Stimulated activated CD8-positive, alpha-beta memory T cell treated with anti-CD3 and anti-CD28 coated beads, Interleukin-12 subunit alpha, Interleukin-12 subunit beta, amount 100 ng/mL, for 4 hours (primary cell): ENCODE measurements around the gene GMDS.

Source experiments
- DNase-seq: peaks from one replicate; pipeline ENCODE4 v3.0.0-alpha.2; 2020; ENCODE audit warnings: low read depth

The GMDS gene

GRCh38 chr6:1612974-1613306 is 632.5 kb downstream of the GMDS start:
- DNase-seq: no peak

DNA sequence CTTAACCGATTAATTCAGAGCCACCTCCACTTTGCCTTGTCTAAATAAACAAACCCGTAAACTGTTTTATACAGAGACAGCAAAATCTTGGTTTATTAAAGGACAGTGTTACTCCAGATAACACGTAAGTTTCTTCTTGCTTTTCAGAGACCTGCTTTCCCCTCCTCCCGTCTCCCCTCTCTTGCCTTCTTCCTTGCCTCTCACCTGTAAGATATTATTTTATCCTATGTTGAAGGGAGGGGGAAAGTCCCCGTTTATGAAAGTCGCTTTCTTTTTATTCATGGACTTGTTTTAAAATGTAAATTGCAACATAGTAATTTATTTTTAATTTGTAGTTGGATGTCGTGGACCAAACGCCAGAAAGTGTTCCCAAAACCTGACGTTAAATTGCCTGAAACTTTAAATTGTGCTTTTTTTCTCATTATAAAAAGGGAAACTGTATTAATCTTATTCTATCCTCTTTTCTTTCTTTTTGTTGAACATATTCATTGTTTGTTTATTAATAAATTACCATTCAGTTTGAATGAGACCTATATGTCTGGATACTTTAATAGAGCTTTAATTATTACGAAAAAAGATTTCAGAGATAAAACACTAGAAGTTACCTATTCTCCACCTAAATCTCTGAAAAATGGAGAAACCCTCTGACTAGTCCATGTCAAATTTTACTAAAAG is 633.0 kb downstream of the GMDS start:
- no peak for DNase-seq

GRCh38 chr6:1611572-1612298 is 633.7 kb downstream of the GMDS start:
- DNase-seq: no peak

DNA sequence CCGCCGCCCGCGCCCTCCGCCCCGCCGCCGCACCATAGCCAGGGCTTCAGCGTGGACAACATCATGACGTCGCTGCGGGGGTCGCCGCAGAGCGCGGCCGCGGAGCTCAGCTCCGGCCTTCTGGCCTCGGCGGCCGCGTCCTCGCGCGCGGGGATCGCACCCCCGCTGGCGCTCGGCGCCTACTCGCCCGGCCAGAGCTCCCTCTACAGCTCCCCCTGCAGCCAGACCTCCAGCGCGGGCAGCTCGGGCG is 634.2 kb downstream of the GMDS start:
- DNase-seq: no peak

DNA sequence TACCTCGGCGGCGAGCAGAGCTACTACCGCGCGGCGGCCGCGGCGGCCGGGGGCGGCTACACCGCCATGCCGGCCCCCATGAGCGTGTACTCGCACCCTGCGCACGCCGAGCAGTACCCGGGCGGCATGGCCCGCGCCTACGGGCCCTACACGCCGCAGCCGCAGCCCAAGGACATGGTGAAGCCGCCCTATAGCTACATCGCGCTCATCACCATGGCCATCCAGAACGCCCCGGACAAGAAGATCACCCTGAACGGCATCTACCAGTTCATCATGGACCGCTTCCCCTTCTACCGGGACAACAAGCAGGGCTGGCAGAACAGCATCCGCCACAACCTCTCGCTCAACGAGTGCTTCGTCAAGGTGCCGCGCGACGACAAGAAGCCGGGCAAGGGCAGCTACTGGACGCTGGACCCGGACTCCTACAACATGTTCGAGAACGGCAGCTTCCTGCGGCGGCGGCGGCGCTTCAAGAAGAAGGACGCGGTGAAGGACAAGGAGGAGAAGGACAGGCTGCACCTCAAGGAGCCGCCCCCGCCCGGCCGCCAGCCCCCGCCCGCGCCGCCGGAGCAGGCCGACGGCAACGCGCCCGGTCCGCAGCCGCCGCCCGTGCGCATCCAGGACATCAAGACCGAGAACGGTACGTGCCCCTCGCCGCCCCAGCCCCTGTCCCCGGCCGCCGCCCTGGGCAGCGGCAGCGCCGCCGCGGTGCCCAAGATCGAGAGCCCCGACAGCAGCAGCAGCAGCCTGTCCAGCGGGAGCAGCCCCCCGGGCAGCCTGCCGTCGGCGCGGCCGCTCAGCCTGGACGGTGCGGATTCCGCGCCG is 634.7 kb downstream of the GMDS start:
- no peak for DNase-seq

GRCh38 chr6:1609648-1610496 is 635.5 kb downstream of the GMDS start, which contains the start of gene FOXC1:
Gene FOXC1, plus strand, starts transcription at chr6:1609915. Its CDS starts 531 bp downstream, at chr6:1610446.
- DNase-seq: no peak

- no peak for DNase-seq
Measured at GRCh38 chr6:1609041-1609647, 636.3 kb downstream of the GMDS start.

DNA sequence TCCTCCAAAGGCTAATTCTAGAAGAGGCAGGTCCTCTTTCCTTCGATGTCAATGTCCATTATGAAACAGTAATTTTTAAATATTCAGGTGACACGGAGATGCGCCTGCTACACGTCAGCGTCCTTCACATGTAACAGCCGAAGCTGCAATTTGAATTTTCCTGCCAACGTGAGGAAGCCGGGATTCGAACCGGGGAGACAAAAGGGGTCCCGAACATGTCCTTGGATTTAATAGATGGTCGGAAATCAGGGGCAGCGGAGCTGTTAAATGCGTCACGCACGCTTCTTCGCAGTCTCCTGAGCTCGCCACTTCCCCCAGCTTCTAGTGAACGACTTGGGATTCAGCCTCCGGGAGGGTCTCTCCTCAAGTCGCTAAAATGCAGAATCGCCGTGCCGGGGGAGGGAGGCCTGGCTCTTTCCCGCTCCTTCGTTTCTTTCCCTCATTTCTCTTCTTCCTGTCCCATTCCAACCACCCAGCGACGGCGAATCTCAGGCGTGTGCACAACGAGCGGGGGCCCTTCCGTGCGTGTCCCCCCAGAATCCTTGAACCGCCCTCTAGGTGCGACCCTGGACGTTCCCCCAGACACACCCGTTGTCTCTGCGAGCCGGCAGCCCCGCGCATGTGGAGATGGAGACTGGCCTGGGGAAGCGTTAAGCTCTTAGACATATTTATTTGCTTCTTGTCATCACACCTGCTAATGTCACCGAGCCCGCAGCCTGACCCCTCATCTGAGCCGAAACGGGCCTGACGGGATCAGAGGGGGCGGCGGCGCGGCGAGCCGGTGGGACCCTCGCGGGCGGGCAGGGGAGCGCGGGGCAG is 637.0 kb downstream of the GMDS start:
- no peak for DNase-seq

DNA sequence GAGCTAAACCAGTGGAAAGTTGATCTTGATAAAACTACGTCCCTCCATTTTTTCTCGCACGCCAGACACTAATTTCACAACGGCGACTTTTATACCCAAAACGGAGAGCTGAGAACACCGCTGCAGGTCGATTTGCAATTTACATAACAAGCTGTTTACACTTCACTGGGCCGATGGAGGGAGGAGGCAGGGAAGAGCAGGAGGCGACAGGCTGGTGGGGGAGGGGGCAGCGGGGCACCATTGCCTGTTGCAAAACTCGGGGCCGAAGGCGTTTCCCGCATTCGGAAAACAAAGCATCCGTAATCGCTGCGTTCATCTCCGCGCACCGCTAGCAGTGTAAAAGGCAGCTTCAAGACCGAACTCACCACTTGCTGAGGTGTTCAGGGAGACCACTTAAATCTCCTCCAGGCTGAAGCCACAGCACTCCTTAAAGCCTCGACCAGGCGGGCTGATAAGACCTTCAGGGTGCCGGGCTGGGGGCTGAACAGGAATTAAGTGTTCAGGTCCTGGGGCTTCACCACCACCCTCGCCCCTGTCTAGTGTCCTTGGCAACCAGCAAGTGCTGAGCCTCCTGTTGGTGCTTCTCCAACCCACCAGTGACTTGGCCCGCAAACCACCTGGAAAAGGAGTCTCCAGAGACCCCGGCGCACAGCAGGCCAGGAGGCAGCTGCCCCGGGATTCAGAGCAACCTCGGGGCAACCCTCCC is 637.7 kb downstream of the GMDS start:
- no peak for DNase-seq

GRCh38 chr6:1606780-1607515 is 638.5 kb downstream of the GMDS start:
- DNase-seq: no peak

GRCh38 chr6:1605893-1606779 is 639.3 kb downstream of the GMDS start:
- no peak for DNase-seq

DNA sequence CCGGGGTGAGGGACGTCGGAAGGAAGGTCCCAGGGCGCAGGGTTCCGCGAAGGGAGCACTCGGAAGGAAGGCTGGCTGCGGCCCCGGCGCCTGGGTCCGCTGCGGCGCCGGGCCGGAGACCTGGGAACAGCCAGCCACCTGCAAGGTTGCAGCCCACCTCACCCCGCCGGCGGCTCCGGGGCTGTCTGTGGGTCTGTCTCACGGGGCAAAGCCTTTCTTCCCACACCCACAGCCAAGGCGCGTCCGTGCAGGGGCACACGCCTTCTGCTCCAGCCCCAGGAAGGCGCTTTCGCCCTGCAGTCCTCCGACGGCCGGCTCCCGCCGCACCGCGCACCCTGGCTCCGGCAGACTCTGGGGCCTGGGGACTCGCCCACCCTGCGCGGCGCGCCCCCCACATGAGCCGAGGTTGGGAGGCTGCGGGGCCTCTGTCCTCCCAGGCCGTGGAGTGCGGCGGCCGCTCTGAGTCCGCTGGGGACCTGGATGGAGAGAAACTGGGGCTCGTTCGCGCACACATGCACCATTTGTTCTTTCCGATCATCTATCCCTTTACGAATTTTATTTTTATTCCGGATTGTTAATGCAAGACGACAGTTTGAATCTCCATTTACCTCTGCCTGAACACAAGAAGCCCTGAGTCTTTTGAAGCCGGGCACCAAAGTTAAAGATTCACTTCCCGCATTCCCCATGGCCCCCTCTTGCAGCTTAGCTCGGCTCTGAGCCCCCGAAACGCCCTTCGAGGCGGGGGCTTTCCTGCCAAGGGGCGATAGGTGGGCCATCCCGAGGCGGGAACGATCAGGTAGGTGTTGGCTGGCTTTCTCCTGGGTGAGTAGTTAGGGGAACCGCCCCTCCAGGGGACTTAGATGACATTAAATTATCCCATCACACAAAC is 640.2 kb downstream of the GMDS start:
- no peak for DNase-seq

DNA sequence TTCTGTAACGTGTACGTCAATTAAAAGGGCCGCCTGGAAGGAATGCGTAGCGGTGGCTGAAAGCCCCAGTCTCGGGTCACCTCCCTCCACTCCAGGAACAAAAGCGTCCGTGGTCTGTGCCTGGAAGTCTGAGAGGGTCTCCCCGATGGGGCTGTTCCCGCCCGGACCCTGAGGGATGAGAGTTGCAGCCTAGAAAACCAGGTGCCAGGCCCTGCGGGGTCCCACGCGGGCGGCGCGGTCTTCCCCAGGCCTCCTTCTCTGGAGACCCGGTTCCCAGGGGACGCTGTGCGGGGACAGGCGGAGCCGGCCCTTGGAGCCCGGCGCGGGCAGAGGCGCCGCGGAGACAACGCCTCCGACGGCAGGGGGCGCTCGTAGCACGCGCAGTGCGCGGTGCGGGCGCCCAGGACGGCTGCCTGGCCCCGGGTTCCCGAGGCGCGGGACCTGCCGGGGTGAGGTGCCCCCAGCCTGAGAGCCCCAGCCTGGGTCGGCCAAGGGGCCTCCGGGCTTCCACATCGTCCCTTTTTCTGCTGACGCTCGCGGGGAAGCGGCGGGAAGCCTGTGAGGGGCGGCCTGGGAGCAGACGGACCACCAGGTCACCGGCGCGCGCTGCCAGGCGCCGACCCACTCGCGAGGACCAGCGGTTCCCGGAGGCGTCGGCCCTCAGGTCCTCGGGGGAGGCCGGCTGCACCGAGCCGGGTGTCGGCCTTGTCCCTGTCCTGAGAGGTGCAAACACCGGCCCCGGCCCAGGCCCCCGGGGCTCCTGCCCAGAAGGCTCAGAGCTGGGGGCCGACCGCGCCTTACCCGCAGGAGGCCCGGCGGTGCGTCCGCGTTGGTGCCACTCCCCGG is 641.0 kb downstream of the GMDS start:
- DNase-seq: peak; percentile 32

DNA sequence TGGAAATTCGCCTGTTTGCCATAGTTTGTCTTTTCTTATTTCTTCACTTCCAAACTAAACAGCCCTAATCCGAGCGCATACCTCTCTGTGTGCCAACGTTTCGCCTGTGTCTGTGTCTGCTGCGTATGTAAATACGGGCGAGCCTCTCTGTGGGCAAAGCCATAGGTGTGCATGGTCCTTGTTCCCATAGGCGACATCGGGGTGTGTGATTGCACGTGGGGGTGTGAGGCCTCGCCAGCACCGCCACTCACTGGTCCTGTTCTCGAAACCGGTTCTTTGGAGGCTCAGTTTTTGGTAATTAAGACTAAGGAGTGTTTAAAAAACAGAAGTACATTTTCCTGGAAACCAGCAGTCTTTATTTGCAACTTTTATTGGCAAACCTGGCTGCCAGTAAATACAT is 641.7 kb downstream of the GMDS start:
- DNase-seq: no peak

DNA sequence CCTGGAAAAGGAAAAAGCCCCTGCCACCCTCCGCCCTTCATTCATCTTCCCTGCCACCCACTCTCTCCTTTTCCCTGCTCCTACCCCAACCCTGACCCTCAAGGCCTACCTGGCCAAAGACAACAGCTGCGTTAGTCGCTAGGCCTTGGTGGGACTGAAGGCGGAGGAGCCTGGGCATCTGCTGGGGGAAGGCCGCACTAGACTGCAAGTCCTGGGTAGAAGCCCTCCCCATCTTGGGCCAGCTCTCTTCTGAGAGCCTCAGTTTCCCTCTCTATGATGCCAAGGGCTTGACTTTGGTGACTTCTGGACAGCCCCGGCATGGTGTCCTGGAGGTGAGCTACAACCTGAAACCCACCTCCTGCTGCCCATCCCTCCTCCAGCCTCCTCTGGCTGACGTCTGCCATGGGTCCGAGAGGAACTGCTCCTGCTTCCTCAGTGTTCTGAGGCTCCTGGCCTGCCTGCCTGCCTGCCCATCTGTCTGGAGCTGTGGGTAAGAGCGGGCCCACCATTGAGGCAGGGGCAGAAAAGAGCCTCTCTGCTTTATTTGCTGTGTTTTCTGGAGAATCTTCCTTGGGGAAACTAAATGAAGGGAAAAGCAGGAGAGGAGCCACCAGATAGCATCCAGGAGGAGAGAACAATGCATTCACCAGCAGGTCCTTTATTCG is 643.2 kb downstream of the GMDS start:
- no peak for DNase-seq
